ENCODE measurements around the gene C1QL1.

- no peak for TF ChIP-seq FOXM1 (IDR thresholded peaks at IDR 0.05; ENCODE audit: borderline replicate concordance)
- TF ChIP-seq SP1 (IDR thresholded peaks at IDR 0.05), result no peak
- no peak for TF ChIP-seq ELF4 (IDR thresholded peaks at IDR 0.05)
- no peak for TF ChIP-seq SUZ12 (IDR thresholded peaks at IDR 0.05)
- TF ChIP-seq TARDBP (IDR thresholded peaks at IDR 0.05), result no peak
- no peak for TF ChIP-seq BHLHE40 (IDR thresholded peaks at IDR 0.05; ENCODE audit: borderline replicate concordance)
- no peak for TF ChIP-seq ARNT (IDR thresholded peaks at IDR 0.05)
These were observed 8.1 kb upstream of the C1QL1 start for GRCh38 chr17:44976206-44976605.

All from HEK293T (cell line).